A673 (cell line): Measurements from ENCODE around the gene DCAF7.

ENCODE experiments used
- EZH2 ChIP-seq: fragments of 200-600 bp; sonication (generic); IDR thresholded peaks from 2 replicates; pipeline ENCODE4 v1.6.1; 2017; ENCODE audit warnings: borderline replicate concordance, low read depth, mild to moderate bottlenecking, mixed read lengths, antibody characterized with exemption, low read length; ENCODE audit not compliant: poor library complexity, severe bottlenecking
- TF ChIP-seq, protein P1 (sequence below): fragments of 300-800, 200-600 bp; sonication (generic); conservative IDR thresholded peaks from 2 replicates; pipeline ENCODE4 v1.5.1; 2017; ENCODE audit warnings: low read depth, mild to moderate bottlenecking, antibody characterized with exemption, low read length, moderate library complexity, mixed read lengths

DNA sequence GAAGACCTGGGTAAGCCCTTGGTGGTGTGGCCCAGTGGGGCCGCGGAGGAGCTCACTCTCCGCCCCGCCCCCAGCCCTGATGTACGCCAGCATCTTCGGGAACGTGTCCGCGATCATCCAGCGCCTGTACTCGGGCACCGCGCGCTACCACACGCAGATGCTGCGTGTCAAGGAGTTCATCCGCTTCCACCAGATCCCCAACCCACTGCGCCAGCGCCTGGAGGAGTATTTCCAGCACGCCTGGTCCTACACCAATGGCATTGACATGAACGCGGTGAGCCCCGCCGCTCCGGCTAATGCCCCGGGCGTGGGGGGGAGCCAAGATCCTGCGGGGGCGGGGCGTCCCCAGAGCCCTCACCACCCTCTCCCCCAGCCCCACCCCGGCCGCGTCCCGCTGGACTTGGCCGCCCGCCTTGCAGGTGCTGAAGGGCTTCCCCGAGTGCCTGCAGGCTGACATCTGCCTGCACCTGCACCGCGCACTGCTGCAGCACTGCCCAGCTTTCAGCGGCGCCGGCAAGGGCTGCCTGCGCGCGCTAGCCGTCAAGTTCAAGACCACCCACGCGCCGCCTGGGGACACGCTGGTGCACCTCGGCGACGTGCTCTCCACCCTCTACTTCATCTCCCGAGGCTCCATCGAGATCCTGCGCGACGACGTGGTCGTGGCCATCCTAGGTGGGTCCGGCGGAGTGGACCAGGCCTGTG is 12.1 kb upstream of the DCAF7 start:
- no peak for TF ChIP-seq EZH2
- TF ChIP-seq, protein P1, sequence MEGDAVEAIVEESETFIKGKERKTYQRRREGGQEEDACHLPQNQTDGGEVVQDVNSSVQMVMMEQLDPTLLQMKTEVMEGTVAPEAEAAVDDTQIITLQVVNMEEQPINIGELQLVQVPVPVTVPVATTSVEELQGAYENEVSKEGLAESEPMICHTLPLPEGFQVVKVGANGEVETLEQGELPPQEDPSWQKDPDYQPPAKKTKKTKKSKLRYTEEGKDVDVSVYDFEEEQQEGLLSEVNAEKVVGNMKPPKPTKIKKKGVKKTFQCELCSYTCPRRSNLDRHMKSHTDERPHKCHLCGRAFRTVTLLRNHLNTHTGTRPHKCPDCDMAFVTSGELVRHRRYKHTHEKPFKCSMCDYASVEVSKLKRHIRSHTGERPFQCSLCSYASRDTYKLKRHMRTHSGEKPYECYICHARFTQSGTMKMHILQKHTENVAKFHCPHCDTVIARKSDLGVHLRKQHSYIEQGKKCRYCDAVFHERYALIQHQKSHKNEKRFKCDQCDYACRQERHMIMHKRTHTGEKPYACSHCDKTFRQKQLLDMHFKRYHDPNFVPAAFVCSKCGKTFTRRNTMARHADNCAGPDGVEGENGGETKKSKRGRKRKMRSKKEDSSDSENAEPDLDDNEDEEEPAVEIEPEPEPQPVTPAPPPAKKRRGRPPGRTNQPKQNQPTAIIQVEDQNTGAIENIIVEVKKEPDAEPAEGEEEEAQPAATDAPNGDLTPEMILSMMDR, result no peak
